ENCODE data around the gene POLK. TPM values are rescaled to one million over a fixed set of nuclear protein-coding genes. Genes with fewer than 3 reads are reported as not detected.

POLK gene
- total and polyA plus RNA-seq, 2 of the 13 experiments (the other 11 are each of a cell fraction or from before 2014, with no cell fraction given), result 8.6 to 11.7 TPM

DNA sequence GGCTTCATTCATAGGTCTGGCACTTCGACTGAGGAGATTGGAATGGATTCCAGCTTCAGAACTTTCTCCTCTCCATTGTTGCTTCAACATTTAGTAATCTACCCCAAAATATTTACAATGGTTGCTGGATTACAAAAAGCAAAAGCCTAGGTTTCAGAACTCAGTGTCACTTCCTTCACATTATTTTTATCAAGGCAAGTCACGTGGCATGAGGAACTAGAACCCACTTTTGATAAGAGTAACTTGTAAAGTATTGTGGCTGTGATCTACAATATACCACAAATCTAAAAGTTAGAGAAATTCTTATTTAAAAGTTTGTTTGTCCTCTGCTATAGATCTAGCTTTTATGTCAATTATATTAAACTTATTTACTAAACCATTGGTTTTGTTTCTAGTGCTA, 59.9 kb downstream of the POLK start:
- in situ Hi-C loops (cut with HindIII; ENCODE audit: extremely low pct_ligation_motif_present, low pct_unique_long_range_greater_than_20kb), result no loop called here
- TF ChIP-seq ZFP37 (CRISPR knock-in tag; IDR thresholded peaks at IDR 0.05; ENCODE audit: borderline replicate concordance) (no peak), ZNF326 (CRISPR knock-in tag; IDR thresholded peaks at IDR 0.05; ENCODE audit: borderline replicate concordance) (no peak), HIC2 (CRISPR knock-in tag; IDR thresholded peaks at IDR 0.05; ENCODE audit: low read depth) (no peak), ZFP36L2 (CRISPR knock-in tag; IDR thresholded peaks at IDR 0.05) (no peak), ONECUT2 (CRISPR knock-in tag; IDR thresholded peaks at IDR 0.05) (no peak), ZNF136 (CRISPR knock-in tag; IDR thresholded peaks at IDR 0.05; ENCODE audit: low read depth) (no peak), TFAP4 (IDR thresholded peaks at IDR 0.05; ENCODE audit: borderline replicate concordance, low read depth) (no peak)
- TF ChIP-seq, protein P1, sequence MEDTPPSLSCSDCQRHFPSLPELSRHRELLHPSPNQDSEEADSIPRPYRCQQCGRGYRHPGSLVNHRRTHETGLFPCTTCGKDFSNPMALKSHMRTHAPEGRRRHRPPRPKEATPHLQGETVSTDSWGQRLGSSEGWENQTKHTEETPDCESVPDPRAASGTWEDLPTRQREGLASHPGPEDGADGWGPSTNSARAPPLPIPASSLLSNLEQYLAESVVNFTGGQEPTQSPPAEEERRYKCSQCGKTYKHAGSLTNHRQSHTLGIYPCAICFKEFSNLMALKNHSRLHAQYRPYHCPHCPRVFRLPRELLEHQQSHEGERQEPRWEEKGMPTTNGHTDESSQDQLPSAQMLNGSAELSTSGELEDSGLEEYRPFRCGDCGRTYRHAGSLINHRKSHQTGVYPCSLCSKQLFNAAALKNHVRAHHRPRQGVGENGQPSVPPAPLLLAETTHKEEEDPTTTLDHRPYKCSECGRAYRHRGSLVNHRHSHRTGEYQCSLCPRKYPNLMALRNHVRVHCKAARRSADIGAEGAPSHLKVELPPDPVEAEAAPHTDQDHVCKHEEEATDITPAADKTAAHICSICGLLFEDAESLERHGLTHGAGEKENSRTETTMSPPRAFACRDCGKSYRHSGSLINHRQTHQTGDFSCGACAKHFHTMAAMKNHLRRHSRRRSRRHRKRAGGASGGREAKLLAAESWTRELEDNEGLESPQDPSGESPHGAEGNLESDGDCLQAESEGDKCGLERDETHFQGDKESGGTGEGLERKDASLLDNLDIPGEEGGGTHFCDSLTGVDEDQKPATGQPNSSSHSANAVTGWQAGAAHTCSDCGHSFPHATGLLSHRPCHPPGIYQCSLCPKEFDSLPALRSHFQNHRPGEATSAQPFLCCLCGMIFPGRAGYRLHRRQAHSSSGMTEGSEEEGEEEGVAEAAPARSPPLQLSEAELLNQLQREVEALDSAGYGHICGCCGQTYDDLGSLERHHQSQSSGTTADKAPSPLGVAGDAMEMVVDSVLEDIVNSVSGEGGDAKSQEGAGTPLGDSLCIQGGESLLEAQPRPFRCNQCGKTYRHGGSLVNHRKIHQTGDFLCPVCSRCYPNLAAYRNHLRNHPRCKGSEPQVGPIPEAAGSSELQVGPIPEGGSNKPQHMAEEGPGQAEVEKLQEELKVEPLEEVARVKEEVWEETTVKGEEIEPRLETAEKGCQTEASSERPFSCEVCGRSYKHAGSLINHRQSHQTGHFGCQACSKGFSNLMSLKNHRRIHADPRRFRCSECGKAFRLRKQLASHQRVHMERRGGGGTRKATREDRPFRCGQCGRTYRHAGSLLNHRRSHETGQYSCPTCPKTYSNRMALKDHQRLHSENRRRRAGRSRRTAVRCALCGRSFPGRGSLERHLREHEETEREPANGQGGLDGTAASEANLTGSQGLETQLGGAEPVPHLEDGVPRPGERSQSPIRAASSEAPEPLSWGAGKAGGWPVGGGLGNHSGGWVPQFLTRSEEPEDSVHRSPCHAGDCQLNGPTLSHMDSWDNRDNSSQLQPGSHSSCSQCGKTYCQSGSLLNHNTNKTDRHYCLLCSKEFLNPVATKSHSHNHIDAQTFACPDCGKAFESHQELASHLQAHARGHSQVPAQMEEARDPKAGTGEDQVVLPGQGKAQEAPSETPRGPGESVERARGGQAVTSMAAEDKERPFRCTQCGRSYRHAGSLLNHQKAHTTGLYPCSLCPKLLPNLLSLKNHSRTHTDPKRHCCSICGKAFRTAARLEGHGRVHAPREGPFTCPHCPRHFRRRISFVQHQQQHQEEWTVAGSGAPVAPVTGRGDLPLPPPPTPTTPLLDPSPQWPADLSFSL (CRISPR knock-in tag; IDR thresholded peaks at IDR 0.05), result no peak
- TF ChIP-seq, protein P2, sequence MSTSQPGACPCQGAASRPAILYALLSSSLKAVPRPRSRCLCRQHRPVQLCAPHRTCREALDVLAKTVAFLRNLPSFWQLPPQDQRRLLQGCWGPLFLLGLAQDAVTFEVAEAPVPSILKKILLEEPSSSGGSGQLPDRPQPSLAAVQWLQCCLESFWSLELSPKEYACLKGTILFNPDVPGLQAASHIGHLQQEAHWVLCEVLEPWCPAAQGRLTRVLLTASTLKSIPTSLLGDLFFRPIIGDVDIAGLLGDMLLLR (CRISPR knock-in tag; IDR thresholded peaks at IDR 0.05), result no peak
- TF ChIP-seq, protein P3, sequence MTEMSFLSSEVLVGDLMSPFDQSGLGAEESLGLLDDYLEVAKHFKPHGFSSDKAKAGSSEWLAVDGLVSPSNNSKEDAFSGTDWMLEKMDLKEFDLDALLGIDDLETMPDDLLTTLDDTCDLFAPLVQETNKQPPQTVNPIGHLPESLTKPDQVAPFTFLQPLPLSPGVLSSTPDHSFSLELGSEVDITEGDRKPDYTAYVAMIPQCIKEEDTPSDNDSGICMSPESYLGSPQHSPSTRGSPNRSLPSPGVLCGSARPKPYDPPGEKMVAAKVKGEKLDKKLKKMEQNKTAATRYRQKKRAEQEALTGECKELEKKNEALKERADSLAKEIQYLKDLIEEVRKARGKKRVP (CRISPR knock-in tag; IDR thresholded peaks at IDR 0.05), result no peak
- TF ChIP-seq, protein P4, sequence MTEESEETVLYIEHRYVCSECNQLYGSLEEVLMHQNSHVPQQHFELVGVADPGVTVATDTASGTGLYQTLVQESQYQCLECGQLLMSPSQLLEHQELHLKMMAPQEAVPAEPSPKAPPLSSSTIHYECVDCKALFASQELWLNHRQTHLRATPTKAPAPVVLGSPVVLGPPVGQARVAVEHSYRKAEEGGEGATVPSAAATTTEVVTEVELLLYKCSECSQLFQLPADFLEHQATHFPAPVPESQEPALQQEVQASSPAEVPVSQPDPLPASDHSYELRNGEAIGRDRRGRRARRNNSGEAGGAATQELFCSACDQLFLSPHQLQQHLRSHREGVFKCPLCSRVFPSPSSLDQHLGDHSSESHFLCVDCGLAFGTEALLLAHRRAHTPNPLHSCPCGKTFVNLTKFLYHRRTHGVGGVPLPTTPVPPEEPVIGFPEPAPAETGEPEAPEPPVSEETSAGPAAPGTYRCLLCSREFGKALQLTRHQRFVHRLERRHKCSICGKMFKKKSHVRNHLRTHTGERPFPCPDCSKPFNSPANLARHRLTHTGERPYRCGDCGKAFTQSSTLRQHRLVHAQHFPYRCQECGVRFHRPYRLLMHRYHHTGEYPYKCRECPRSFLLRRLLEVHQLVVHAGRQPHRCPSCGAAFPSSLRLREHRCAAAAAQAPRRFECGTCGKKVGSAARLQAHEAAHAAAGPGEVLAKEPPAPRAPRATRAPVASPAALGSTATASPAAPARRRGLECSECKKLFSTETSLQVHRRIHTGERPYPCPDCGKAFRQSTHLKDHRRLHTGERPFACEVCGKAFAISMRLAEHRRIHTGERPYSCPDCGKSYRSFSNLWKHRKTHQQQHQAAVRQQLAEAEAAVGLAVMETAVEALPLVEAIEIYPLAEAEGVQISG (CRISPR knock-in tag; IDR thresholded peaks at IDR 0.05), result no peak

More for the DNA sequence above, 59.9 kb downstream of the POLK start:
- ChIA-PET CTCF (ENCODE audit: low intra/inter-chr PET ratio, low total read pairs) (no interaction called here), POLR2A (no interaction called here)
- Histone ChIP-seq H3K27me3 (ENCODE audit: control insufficient read depth in 1 of 2, insufficient read depth in 2 of 2, low read length in 2 of 2) (no peaks in the 10 kb centered on the region), H3K4me1 (ENCODE audit: insufficient read depth, low read length) (no peaks in the 10 kb centered on the region), H3K79me2 (ENCODE audit: insufficient read depth, low read length) (no peaks in the 10 kb centered on the region), H3K4me2 (ENCODE audit: low read depth, low read length) (no peak overlapping the region), H3K9ac (ENCODE audit: insufficient read depth, low read depth, low read length) (no peak overlapping the region), H2AFZ (ENCODE audit: low read length) (no peak overlapping the region), H3K36me3 (replicated peaks in 1 of 2; ENCODE audit: control insufficient read depth in 1 of 2, insufficient read depth in 2 of 2, low read length in 2 of 2) (peaks cover 0 to 12% of the 10 kb centered on the region in 2 experiments; a peak in 3 of 5 replicates), H3K4me3 (replicated peaks in 1 of 3; ENCODE audit: insufficient read depth in 1 of 3, low read depth in 2 of 3, low read length in 3 of 3) (no peak overlapping the region), H4K20me1 (ENCODE audit: insufficient read depth, low read length) (no peaks in the 10 kb centered on the region), H3K9me3 (ENCODE audit: low read length) (no peaks in the 10 kb centered on the region), H3K27ac (ENCODE audit: extremely low read length, insufficient read depth, low read length) (no peak overlapping the region)
- no TSS peak for BruUV-seq (replicated peaks)
- WGBS (ENCODE audit: low lambda C conversion rate), result 100% methylated on average over 2 of the region's 2 CpGs
- ATAC-seq, result no peak
- no peak for DNase-seq (ENCODE audit: low spot score)
- intact Hi-C loops (cut with micrococcal nuclease; ENCODE audit: unreplicated experiment), result no loop called here
- no peak for FAIRE-seq
